NCI-H510A (cell line): Measurements from ENCODE around the gene ZSWIM7.
A peak's percentile ranks its signal among the peaks of the same experiment; 100 is the strongest.
"Not testable (repeated sequence)": the region's sequence is repeated elsewhere in the genome, so short reads cannot be mapped to it uniquely, and the experiment has no call there.

Experiments used
- DNase-seq: peaks from one replicate; lab custom pipeline; 2025; lab: John Stamatoyannopoulos, UW

Gene ZSWIM7

DNA sequence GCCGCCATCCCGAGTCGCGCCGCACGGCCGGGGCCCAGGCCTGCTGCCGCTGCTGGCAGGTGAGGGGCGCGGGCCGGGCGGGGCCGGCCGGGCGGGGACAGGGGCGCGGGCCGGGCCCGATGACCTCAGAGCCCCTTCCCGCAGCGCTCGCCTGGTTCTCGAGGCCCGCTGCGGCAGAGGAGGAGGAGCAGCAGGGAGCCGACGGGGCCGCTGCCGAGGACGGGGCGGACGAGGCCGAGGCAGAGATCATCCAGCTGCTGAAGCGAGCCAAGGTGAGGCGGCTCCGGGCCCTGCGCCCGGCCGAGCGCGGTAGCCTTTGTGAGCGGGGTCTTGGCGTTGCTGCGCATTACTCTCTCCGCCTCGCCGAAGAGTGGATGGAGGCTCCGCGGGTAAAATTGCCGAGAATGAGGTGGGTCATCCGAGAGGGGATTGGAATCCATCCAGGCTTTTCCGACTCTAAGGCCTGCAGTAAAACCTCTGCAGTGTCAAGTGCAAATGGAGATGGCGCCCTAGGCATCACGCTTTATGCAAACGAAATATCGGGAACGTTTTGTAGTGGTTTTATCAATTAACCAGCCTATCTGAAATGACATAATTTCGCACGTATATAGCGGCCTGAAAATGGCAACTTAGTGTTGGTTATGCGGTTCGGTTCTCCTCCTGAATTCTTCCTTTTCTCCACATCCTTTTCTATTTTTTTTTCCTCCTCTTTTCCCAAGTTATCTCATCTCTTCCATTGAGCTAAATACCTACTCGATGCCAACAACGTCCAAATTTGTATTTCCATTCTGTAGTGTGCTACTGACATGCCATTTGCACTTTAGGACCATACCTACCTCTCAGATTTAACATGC is 697 bp upstream of the ZSWIM7 start:
- DNase-seq: peak; percentile 52

DNA sequence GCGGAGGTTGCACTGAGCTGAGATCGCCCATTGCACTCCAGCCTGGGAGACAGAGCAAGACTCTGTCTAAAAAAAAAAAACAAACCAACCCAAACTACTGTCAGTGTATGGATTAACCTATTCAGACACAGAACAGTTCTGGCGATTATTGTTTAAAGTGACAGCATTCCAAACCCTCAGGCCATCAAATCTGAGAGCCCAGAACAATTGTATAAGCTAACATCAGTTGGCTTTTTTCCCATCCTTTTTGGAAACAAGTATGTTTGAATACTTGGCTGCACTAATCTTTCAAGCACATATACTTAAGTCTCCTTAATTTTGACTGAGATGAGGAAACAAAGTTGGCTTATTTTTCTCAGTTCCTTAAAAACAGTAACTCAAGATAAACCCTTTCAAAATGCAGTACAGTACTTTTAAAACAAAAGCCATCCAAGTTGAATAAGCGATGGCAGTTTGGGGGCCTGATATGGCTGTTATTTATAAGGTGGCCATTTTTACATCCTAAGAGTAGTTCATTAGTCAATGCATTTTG is 1.4 kb downstream of the ZSWIM7 start:
- no peak for DNase-seq

DNA sequence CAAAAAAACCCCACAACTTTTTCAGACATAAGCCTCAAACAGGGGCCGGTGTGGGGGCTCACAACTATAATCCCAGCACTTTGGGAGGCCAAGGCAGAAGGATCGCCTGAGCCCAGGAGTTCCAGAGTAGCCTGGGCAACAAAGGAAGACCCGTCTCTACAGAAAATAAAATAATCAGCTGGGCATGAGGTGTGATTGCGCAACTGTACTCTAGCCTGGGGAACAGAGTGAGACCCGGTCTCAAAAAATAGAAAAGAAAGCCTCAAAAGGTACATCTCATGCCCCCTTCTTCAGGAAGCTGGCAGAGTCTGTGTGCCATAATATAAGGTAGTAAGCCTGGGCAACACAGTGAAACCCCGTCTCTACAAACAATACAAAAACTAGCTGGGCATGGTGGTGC is 3.2 kb downstream of the ZSWIM7 start:
- DNase-seq: no peak

DNA sequence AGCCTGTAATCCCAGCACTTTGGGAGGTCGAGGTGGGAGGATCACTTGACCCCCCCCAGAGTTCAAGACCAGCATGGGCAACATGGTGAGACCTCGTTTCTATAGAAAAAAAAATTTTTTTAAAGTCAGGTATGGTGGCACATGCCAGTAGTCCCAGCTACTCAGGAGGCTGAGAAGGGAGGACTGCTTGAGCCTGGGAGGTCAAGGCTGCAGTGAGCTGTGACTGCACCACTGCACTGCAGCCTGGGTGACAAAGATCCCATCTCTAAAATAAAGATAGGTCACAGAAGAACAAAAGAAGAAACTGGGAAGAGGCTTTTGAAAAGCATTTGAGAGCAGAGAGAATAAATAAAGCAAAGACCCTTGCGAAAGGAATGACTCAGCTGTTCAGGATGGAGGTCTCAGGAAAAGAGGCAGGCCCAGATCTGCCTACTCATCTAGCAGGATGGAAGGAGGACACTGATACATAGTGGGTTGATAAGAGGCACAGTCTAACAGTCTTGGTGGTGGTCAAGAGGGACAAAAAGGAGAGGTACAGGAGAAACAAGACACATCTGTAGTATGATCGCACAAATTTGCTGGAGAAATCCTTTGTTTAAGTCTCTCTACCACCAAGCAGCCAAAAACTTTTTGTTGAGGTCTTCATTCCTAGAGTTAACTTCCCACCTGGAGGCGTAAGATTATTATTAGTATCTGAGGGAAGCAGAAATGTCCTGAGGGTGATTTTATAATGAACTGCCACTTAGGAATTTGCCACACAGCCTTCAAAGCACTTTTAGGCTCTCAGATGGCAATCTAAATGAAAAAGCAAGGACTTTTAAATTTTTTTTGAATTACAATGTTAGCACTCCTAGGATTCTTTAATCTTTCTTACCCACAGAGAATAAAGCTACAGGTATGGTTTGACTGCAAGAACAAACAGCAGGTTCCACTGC is 17.6 kb downstream of the ZSWIM7 start:
- DNase-seq: no peak

DNA sequence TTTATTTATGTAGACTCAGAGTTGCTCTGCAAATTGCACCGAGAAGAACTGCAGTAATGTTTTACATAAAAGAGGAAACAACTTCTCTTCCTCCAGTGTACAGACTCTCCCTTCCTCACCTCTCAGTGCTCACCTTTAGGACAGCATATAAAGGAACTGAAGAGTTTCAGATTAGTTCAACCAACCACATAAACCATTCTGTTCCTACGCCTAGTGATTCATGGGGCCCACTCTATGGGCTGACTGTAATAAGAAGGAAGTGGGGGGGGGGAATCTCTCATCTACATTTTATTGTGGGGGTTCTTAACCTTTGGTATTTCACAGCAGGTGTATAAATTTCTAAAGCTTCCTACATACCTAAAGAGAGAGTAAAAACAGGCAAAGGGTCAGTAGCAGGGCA is 18.3 kb downstream of the ZSWIM7 start:
- no peak for DNase-seq

DNA sequence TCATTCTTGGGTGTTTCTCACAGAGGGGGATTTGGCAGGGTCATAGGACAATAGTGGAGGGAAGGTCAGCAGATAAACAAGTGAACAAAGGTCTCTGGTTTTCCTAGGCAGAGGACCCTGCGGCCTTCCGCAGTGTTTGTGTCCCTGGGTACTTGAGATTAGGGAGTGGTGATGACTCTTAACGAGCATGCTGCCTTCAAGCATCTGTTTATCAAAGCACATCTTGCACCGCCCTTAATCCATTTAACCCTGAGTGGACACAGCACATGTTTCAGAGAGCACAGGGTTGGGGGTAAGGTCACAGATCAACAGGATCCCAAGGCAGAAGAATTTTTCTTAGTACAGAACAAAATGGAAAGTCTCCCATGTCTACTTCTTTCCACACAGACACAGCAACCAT is 20.5 kb downstream of the ZSWIM7 start:
- DNase-seq: not testable (repeated sequence)

DNA sequence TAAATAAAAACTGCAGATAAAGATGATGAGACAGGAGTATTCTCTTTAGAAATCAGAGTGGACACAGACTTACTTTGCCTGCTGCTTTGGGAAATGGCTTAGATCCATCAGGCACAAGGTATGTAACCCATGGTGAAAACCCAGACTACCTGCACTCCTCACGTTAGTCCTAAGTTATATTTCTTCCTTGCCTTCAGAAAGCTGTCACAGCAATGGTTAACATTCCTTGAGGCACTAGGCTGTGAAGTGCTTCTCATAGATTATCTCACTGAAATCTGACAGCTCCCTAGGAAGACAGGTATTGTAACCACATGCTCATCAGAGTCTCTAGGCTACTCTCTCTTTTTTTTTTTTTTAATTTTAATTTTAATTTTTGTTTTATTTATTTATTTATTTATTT is 20.9 kb downstream of the ZSWIM7 start:
- no peak for DNase-seq

DNA sequence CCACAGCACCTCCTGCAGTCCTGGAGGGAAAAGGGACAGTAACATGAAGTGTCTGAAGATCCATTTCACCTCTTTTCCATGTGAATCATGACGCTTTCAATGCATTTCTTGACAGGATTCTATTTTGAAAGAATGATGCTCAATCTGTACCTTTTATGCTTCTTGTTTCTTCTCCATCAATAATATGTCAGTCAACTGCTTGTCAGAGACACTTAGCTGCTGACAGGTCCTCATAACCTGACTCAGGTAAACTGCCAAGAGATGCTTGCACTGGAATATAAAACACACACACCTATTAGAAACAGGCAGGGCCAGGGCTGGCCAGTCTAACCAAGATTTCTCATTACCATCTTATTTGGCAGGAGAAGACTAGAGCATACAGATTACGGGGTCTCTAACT is 21.6 kb downstream of the ZSWIM7 start:
- DNase-seq: no peak

DNA sequence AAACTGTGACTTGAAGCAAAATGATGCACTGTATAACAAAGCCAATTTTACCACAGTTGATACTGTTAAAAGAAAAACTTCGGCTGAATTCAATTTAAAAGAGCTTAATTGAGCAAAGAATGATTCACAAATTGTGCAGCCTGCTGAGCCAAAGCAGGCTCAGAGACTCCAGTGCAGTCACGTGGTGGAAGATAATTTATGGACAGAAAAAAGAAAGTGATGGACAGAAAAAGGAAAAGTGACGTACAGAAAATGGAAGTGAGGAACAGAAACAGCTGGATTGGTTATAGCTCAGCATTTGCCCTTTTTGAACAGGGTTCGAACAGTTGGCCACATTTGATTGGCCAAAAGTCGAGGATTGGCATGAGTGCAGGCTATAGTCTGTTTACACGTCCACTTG is 25.7 kb downstream of the ZSWIM7 start:
- no peak for DNase-seq

DNA sequence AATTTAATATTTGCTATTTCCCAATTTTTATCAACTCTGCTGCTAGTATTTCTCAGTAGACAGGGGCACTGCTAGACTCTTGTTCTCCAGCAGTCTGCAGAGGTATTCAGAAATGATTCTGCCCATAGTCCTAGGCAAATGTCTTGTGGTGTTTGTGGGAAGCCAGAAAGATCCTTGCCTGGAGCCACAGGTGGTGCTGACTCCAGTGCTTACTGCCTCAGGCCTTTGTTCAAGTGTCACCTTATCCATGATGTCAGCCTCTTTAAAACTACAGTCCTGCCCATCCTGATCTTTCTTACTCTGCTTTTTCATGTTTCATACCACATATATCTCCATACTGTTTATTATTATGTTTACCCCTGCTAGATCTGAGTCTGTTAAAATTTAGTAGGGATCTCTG is 26.5 kb downstream of the ZSWIM7 start:
- no peak for DNase-seq

DNA sequence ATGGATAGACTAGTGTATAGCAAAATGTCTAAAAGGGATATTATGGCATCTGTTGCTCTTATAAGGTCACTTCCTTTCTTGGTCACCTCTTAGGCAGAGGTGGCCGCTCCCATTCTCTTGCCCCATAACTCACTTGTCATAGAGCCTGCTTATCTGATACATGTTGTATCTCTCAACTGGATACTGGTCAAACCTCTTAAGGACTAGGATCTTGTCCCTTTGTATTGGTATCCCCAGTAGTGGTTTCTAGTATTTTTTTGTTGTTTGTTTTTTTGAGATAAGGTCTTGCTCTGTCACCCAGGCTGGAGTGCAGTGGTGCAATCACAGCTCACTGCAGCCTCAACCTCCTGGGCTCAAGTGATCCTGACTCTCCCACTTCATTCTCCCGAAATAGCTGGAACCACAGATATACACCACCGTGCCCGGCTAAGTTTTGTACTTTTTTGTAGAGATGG is 27.0 kb downstream of the ZSWIM7 start:
- no peak for DNase-seq

DNA sequence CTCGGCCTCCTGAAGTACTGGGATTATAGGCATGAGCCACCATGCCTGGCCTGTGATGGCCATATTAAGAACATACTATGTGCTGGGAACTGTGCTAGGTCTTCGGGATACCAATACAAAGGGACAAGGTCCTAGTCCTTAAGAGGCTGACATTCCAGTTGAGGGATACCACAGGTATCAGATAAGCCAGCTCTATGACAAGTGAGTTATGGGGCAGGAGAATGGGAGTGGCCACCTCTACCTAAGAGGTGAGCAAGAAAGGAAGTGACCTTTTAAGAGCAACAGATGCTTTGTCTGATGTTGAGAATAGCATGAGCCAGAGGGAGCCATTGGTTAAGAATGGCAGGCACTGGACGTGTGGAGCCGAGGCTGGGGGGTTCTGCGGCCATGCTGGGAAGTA is 27.6 kb downstream of the ZSWIM7 start:
- DNase-seq: no peak

DNA sequence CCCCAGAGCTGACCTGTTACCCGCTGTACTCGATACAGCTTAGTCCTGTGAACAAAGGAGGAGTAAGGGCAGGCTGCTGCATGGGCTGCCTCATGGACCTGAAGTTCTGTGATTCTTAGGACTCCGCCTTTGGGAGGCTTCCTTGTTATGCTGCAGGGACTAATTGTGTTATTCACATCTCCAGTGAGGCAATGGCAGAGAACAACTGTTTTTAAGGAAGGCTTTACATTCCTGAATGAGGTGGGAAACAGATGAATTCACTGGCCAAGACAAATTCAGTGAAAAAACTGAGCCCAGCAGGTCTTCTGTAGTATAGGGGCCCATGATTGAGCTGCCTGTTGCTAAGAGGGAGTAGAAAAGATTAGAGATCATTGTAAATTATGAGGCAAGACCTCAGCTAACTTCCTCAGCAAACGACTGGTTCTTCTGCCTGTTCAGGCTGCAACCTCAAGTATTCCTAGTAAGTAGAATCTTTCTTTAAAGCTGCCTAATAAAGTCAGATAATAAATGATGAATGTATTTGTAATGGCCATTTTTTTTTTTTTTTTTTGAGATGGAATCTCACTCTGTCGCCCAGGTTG is 28.3 kb downstream of the ZSWIM7 start:
- DNase-seq: no peak

DNA sequence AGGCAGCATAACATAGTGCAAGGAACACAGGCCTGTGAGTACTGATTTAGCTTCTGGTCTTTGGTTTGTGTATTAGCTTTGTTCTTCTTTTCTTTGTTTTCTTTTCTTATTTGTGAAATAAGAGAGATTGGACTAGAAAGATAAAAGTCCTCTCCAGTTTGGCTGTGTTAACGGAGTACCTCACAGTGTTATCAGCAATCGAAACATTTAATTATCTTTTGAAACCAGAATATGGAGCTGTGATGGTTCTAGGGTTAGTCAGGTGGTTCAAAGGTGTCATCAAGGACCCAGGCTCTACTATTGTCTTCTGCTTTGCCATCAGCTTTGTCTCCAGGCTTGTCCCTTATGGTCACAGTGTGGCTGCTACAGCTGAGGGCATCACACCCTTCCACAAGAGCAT is 29.0 kb downstream of the ZSWIM7 start:
- DNase-seq: no peak

DNA sequence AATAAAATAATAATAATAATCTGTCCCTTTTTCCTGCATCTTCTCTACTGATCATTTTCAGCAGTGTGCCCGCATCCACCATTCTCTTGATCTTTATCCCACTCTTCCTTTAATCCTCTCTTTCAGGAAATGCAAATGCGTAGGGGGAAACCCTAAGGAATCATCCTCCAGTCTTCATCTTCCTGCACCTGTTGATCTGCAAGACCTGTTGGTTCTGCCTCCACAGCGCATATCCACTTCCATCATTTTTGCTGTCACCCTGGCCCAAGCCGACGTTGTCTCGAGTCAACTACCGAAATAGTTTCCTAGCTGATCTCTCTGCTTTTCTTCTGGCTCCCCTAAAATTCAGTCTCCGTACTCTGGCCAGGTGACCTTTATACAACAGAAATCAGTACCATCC is 30.0 kb downstream of the ZSWIM7 start:
- no peak for DNase-seq

DNA sequence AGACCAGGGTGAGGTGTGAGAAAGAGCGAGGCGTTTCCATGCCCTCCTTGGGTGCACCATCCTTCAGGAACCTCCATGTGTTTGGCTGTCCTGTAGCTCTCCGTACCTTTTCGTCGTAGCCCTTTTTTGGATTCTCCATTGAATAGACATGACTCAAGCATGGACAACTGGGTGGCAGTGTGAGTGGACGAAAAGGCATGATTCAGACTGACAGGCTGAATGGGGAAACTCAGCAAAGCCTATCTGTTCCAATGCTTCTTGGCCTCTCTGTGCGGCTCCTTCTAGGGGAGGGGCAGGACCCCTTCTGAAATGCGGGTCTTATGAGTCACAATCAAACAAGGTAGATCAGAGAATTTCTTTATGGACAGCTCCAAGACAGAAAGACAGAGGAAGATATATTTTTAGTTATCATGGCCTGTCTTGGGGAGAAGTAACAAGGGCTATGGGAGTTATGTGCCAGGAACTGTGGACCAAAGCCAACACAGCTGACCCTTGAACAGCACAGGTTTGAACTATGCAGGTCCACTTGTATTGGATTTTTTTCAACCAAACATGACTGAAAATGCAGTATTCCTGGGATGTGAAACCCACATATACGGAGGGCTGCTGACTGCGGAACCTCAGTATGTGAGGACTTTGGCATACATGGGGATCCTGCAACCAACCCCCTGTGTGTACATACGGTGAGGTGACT is 31.7 kb downstream of the ZSWIM7 start:
- no peak for DNase-seq

DNA sequence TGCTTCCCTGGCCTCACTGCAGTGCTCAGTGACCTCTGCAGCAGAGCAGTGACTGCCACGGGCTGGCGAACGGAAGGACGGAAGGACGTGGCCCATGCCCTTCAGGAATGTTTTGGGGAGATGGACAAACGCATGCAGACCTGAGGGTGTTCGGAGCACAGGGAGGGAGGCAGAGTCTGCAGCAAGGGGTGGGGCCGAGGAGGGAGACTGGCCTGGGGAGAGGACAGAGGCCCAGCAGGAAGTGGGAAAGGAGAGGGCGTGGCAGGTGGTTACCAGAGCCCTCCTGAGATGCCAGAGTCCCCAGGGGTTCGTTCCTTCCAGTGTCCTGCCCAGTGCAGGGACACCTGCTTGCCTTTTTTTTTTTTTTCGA is 32.6 kb downstream of the ZSWIM7 start:
- DNase-seq: peak; percentile 33

DNA sequence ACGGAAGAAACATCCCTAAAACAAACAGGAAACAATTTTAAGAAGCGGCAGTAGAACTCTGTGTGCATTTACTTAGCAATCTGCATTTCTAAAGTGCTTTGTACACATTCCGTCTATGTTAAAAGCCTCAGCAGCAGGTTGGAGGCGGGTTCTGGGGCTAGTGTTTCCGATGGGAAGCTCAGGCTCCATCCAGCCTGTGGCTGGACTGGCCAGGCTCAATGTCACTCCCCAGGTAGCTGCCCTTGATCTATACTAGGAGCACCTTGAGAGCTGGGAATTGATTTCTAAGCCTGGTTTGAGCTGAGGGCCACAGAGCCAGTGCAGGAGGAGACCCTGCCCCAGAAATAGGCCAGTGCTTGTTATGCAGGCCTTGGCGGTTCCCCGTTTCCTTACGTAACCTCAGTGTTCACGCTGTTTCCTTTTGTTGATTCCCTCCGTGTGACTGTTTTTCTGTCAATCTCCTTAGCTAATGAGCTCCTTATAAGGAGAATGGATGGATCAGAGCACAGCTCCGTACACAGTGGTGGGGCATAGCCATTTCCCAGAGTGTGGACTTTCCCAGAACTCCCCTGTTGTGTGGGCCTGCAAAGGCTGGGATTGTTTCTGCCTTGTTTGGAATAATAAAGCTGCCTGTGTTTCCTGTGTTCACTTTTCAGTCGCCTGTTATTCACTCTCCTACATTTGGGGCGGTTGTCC is 33.2 kb downstream of the ZSWIM7 start:
- DNase-seq: peak; percentile 76

DNA sequence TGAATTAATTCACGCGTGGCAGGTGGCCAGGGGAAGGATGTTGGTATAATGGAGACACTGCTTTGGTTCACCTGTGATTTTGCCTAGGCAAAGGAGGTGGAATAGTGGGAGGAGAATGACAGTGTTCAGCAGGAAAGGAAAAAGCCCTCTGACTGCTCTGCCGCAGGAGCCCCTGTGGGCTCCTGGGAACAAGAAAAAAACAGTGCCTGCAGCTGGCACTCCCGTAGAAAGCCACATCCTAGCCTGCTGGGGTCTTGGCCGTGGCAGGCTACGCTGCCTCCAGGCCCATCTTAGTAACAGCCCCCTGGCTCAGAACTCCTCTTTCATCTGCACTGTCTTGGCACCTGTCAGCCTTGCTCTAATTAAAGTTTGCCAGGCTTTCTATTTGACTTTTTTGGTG is 34.0 kb downstream of the ZSWIM7 start:
- no peak for DNase-seq

DNA sequence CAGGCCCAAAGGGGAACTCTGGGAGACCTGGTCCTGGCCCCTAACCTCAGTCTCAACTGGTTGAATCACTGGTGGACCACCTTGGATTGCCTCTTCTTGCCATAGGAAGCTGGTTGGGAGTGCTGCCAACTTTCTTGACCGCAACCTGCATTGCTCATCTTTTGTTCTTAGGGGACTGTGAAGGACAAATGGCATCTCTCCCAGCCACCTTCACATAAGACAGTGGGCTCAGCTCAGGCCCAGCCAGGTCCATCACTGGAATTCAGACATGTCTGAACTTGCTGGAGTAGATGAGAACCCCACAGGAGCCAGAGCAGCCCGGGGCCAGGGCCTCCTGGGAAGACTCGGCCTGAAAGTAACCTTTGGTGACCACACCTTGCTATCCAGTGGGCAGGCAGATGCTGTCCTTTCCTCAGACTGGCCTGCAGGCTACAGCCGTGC is 35.8 kb downstream of the ZSWIM7 start:
- DNase-seq: no peak

DNA sequence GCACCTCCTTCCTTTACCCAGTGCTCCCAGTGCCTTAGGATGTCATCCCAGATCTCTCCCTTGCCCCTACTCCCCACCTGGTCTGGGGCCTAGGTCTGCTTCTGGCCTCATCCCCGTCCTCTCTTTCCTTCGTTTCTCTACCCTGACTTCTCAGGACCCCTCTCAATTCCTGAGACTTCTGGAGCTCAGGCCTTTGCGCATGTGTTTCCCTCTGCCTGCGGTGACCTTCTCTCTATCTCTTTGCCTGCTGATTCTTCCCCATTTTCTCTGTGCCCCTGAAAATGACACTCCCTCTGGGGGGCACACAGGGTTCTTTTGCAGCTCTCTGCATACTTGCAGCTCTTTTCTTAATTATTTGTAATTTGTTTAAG is 41.0 kb downstream of the ZSWIM7 start:
- DNase-seq: no peak
